ENCODE data around the gene SLC22A1.
"Not testable (repeated sequence)": the region's sequence is repeated elsewhere in the genome, so short reads cannot be mapped to it uniquely, and the experiment has no call there.

The SLC22A1 gene

DNA sequence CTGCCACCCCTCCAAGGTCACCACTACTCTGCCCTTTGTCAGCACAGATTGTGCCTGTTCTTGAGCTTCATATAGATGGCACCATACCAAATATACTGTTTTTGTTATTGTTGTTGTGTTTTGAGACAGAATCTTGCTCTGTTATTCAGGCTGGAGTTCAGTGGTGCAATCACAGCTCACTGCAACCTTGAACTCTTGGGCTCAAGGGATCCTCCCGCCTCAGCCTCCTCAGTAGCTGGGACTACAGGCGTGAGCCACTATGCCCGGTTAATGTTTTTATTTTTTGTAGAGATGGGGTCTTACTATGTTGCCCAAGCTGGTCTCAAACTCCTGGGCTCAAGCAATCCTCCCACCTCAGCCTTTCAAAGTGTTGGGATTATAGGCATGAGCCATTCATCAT is 18.9 kb downstream of the SLC22A1 start:
- not testable (repeated sequence) for DNase-seq

DNA sequence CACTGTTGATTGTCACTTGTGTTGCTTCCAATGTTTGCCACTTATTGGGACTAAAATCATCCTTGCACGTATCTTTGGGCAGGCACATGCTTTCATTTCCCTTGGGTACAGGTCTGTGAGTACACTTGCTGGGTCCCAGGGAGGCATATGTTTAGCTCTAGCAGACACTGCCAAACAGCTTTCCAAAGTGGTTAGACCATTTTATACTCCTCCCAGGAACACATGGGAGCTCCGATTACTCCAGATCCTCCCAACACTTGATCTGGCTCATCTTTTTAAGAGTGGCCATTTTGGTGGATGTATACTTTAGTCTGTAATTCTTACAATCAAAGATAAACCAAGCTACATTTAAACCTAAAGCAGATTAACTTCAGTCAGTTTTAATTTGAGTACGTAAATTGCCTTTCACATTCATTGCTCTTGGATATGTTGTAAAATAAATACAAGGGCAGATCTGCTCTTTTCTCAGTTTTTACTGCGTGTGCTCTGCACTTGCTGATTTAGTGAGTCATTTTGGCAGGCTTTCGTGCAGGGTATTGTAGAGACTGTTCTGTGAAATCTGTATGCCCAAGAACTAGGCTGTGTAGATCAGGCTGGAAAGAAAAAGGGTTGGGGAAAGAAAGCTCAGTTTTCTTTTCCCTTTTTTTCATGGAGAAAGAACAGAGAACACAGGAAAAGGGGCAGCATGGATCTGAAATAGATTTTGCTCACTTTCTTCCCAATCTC is 19.5 kb downstream of the SLC22A1 start:
- DNase-seq = no peak

GRCh38 chr6:160142115-160142715 is 20.6 kb downstream of the SLC22A1 start:
- DNase-seq = no peak

DNA sequence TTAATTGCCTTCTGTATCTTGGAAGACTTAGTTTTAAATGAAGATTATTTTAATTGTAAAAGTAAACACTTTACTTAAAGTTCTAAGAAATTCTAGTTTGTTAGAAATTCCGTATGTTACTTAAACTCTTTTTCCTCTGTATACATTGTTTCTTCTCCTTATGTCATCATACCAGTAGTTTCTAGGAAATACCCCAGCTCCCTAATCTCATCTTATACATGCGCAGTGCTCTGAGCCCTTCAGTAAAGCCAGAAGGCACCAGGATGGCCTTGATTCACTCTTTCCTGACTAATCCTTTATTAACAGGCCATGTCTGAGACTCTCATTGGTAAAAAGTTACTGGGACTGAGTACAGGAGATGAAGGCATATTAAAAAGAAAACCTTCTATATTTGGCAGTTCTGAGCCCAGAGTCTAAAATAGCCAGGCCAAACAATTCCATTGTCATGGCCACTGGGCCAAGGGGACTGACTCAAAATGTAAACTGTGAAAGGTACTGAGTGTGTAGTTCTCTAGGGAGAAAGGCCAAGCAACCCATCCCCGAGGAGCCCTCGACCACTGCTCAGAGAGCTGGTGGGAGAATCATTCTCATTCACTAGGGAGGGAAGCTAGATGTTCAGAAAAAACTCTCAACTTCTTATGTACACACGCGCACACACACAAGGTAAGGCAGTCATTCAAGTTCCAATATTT is 25.0 kb downstream of the SLC22A1 start:
- no peak for DNase-seq

DNA sequence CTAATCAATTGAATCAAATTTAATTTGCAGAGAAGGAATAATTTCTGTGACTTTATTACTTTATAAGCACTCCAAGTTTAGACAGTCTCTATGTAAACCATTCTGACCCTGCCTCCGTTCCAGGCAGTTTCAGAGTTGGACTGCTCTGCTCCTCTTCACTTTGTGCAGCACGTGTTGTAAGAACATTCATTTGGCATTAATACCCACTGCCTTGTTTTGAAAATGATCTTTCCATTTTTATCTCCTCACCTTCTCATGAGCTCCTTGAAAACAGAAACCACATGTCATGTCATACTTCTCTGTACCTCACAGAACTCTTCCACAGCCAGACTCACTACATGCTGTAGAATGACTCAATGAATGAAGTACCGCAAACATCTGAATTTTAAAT is 25.5 kb downstream of the SLC22A1 start:
- no peak for DNase-seq

GRCh38 chr6:160154471-160154870 is 32.9 kb downstream of the SLC22A1 start:
- no peak for DNase-seq

GRCh38 chr6:160156842-160157241 is 35.2 kb downstream of the SLC22A1 start:
- no peak for DNase-seq

GRCh38 chr6:160160450-160160849 is 38.8 kb downstream of the SLC22A1 start:
- DNase-seq = no peak

DNA sequence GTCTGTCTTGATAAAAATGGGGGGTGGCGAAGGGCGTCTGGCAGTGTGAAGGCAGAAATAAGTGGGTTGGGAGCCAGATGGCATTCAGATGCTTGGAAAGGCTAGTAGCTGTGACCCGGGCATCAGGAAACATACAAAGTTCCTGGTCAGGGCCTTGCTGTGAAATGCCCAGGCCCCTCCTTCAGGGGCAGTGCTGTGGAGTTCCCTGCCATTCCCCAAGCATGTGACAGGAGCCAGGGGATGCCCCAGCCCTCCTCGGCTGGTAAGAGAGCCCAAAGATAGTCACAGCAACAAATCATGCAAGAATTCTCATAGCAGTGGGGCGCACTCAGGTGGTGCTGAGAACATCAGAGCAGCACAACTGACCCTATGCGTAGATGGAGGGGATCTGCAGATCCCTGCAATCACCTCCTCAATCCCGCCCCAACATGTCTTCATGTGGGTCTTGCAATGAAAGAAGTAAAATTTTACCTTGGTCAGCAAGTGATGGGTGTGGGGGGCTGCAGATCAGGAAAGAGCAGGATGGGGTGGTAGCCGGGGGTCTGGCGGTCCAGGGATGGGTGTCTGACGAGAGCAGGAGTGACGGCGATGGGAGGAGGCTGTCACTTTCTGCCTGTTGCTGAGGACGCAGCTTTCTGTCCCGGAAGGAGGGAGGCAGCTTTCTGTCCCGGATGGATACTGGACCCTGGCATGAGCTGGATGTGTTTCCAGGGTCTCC is 39.5 kb downstream of the SLC22A1 start:
- DNase-seq = no peak

GRCh38 chr6:160161647-160161986 is 40.0 kb downstream of the SLC22A1 start:
- no peak for DNase-seq

GRCh38 chr6:160162030-160162566 is 40.5 kb downstream of the SLC22A1 start:
- DNase-seq = no peak

- DNase-seq = no peak
Measured at GRCh38 chr6:160163425-160163824, 41.8 kb downstream of the SLC22A1 start.

GRCh38 chr6:160163912-160164311 is 42.3 kb downstream of the SLC22A1 start:
- no peak for DNase-seq

GRCh38 chr6:160165928-160166327 is 44.3 kb downstream of the SLC22A1 start:
- not testable (repeated sequence) for DNase-seq

DNA sequence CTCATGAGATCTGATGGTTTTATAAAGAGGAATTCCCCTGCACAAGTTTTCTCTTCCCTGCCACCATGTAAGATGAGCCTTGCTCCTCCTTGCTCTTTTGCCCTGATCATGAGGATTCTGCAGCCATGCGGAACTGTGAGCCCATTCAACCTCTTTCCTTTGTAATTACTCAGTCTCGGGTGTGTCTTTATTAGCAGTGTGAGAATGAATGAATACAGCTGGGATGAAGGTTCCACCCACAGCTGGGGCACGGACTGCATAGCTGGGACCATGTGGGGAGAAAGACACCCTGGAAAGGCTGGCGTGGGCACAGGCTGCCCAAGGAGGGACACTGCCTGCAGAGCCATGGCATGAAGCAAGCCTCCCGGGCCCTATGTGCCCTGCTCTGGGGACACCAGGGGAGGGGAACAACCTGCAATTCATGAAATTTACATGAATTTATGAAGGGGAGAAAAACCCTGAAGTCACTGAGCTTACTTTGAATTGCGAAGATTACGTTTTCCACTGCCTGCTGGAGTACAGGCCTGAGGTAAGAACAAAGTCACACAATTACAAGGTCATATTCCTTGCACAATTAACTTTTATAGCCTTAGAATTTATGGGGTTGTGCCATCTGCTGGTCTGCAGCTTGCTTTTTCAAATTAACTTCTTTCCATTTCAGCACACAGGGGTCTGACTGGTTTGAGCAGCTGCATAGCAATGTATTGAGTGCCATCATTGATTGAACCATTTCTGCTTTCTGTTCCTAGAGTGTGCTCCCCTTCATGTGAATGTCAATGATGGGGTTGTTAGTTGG is 46.2 kb downstream of the SLC22A1 start:
- no peak for DNase-seq

- DNase-seq = no peak
Measured at GRCh38 chr6:160170018-160170680, 48.5 kb downstream of the SLC22A1 start.

- DNase-seq = no peak
Measured at GRCh38 chr6:160172704-160173103, 51.1 kb downstream of the SLC22A1 start.

DNA sequence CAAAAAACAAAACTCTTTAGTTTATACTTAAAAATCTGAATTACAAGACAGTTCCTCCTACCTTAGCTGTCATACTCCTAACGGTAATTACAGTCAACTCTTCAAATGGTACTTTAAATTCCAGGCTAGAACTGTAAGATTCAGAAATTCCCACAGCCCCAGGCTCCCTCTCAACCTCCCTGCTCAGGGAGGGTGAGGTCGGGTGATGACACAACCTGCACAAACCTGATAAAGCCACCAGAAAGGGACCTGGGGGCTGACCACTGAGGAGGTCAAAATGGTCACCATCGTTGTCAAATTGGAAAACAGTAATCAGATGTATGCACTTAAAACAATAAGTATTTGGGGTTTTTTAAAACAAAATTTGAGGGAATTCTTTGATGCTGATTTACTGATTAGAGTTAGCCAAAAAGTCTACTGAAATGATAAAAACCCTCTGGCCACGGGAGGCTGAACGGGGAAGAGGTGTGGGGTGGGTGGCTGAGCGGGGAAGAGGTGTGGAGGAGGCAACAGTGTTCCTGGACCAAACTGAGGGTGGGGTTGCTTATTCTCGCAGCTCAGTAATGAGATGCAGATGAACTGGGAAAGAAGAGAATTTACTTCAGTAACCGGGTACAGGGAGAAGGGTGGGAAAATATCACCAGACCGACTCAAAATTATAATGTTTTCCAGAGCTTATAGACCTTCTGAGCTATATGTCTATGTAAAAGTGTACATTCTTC is 52.4 kb downstream of the SLC22A1 start:
- no peak for DNase-seq

GRCh38 chr6:160174681-160175080 is 53.1 kb downstream of the SLC22A1 start:
- DNase-seq = no peak

DNA sequence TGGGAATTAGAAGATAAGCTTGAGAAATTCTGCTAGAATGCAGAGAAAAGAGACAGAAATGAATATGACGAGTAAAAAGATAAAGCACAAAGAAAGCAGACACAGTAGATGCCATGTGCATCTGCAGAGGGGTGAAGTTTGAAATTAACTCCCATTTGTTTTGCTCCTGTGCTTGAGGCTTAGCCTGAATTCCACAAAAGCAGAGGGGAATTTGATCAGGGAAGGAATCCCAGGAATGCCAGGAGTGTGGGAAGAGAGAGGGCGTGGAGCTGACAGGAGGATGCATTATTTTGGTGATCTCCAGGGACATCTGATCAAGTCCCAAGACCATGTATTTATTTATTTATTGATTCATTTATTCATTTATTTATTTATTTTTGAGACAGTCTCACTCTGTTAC is 55.6 kb downstream of the SLC22A1 start:
- no peak for DNase-seq

- no peak for DNase-seq
Measured at GRCh38 chr6:160178271-160178670, 56.7 kb downstream of the SLC22A1 start.

Measured in activated gamma-delta T cell (primary cell).